ENCODE data around the gene VAT1L.

Gene VAT1L

DNA sequence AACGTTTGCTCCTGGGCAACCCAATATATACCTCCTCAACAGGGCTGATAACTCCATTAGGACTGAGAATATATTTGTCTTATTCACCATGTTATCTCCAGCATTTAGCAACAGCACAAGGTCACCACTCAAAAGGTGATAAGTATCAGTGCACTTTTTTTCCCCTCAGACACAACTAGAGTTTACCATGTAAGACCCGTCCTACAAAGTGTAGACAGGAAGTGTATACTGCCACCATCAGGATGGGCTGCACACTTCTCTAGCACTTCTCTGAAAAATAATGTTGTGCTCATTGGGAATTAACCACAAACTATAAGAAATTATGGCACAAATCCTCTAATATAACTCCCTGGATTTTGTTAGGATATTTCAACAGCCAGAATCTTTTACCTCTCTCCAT lies 5.7 kb upstream of the VAT1L start:
- DNase-seq (ENCODE audit: low spot score): no peak

DNA sequence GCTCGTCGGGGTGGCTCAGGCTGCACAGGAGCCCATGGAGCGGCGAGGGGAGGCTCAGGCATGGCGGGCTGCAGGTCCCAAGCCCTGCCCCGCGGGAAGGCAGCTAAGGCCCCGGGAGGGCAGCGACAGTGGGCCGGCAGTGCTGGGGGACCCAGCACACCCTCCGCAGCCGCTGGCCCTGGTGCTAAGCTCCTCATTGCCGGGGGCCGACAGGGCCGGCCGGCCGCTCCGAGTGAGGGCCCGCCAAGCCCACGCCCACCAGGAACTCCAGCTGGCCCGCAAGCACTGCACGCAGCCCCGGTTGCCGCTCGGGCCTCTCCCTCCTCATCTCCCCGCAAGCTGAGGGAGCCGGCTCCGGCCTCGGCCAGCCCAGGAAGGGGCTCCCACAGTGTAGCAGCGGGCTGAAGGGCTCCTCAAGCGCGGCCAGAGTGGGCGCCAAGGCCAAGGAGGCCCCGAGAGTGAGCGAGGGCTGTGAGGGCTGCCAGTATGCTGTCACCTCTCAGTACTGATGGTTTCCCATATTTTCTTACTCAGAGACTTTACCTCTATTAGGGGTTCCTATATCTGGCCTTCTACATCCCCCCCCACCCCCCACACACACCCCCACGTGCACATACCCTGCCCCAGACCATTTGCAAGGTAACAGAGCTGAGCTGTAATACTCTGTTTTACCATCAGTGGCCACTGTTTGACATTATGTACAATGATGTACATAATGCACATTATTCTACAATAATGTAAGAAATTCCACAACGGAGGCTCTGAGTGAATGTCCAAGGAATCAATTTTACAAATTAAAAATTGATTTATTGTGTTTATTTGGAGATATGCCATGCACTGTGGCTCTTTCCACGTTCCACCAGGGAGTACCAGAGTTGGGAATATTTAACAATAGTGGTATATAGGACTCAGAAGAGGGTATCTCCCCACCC lies 3.7 kb upstream of the VAT1L start:
- no peak for DNase-seq (ENCODE audit: low spot score)

DNA sequence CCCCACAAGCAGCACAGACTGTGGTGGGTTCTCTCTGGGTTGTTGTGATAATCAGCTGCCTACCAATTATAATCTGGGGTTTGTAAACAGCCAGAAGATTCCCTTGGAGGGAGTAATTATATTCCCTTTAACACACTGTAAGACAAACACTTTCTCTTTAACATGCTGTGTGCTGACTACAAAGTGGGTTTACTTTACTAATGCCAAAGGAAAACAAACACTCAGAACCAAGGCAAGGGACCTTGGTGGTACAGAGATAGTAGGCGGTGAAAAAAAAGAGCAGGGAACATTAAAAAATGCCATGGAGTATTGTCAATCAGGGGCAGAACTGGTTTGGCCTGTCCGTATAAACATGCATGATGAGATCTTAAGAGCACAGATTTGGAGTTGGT lies 3.0 kb upstream of the VAT1L start:
- DNase-seq (ENCODE audit: low spot score): no peak

DNA sequence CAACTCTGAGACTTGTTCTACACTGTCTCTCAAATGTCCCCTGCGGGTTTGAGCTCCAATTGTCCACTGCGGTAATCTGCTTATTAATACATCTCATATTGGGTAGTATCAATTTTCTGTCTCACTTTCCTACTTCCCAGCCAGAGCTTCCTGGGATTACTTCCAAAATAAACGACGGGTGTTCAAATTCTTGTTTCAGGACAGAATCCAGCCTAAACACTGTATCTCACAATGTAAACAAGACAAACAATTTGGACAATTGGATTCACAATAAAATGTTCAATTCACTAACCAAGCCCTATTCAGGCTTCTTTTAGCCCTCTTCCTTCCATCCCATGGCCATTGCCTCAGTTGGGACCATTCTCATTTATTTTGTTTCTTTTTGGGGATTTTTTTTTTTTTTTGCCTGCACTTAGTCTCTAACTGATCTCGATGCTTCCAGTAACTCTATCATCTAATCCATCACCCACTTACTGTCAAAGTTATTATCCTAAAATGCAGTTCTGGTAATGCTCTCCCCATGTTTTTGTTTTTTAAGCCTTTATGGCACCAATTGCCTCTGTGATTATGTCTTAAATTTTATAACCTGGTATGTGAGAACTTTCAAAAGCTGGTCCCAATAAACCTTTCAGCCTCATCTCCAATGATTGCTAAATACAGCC lies 2.0 kb upstream of the VAT1L start:
- no peak for DNase-seq (ENCODE audit: low spot score)

DNA sequence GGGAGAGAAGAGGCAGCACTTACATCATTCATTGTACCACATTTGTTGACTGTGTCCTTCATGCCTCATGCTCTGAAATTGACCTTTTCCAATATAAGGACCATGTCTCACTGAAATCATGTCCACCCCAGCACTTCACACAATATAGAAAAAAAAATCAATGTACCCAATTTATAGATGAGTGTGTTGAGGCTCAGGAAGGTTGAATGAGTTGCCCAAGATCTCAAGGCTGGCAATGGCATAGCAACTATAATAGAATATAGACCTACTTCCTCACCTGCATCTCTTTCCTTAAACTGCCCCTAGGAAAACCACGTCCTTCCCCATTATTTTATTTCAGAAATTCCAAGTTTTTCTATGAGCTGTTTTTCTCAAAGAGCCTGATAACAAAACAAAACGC lies 912 bp upstream of the VAT1L start:
- DNase-seq (ENCODE audit: low spot score): no peak

DNA sequence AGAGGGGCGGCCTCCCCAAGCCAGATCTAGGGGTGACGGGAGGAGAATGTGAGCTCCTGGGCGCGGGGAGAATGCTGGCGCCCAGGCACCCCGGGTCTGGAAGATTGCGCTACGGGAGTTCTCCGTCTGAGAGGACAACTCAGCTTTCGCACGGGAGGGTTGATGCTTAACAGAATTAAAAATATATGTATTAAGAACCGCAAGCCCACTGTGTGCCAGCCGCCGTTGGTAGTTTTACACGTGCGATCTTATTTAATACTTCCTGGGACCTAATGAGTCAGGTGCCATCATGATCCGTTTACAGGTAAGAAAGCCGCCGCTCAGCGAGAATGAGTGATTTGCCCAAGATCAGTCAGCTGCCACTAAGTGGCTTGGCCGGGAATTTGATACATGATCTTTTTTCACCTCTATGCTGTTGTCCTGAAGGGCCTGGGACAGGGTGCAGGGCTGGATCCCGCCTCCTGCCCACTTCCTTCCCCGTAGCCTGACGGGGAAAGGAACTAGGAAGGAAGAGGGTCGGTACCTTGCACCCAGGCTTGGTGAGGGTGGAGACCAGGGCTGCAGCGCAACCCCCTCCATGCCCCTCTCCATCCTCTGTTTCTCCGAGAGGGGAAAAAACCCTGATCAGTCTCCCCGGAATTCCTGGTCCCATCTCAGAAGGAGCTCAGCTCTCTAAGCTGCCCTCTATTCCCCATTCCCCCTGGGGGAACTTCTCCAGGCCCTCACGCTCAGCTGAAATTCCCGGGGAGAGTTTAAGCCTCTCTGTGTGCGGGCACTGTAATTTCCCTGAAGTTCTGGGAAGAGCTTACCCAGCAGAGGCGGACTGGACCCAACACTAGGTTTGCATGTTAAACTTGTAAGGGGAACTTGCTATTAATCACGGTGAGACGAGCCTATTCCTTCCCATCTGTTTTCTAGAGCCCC lies 983 bp downstream of the VAT1L start:
- DNase-seq (ENCODE audit: low spot score): no peak

DNA sequence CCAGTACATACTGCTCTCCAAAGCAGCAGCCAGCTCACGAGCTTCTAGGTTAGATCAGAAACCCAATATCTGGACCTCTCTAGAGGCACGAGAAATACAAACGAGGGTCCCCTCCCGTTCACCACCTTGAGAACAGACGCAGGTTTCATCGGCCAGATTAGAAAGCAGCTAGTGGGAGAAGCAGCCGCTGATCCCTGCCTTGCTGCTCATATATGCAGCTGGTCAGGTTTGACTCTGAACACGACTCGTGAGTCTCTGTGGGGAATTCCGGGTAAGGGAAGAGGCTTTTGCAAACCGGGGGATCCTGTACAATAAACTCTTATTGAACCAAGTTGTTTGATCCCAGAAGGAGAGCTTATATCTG lies 1.6 kb downstream of the VAT1L start:
- DNase-seq (ENCODE audit: low spot score): no peak

DNA sequence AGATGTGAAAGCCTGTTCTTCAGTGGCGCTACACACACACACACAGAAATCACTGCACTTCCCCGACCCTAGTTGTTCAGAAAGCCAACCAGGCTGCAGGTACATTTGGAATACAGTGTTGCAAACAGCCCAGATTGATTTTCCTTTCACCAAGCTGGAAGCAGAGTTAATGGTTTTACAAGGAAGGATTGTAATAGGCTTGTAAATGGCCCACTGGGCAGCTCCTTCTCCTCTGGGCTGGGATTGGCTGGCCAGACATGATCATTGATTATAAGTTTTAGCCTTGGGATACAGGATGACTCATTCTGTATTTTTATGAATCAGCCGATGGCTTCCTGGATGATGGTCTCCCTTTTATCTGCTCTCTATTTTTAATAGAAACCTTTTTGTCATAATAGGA lies 2.5 kb downstream of the VAT1L start:
- DNase-seq (ENCODE audit: low spot score): no peak

DNA sequence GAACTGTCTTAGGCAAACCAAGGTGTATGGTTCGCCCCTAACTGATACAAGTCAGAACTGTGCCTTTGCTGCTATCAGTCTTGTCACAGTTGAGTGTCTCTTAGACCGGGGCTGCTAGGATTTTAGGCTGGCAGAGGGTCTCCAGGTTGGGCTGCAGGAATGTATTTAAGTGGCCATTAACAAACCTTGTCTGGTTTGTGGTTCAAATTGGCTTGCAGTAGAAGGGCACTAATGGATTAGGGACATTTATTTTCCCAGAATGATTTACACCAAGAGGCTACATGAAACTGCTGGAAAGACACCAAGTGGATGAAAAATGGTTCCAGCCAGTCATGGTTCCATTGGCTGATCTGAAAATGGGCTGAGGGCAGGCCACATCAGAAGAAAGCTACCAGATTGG lies 5.1 kb downstream of the VAT1L start:
- no peak for DNase-seq (ENCODE audit: low spot score)

DNA sequence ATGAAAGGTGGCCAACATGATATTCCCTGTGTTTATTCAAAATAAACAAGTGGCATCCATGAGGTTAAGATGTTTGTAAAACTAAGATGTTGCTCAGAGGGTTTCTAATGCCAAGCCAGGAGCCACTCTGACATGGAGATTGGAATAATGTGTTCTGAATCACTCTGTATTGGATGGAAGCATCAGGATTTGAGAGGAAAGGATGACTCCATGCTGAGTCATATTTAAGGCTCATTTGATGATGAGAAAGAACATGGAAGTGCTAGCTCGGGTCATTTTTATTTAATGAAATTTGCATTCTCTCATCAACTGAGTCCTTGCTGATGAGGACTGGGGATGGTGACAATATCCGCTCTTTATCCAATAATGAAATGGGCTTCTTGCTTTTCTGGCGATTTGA lies 6.2 kb downstream of the VAT1L start:
- no peak for DNase-seq (ENCODE audit: low spot score)

DNA sequence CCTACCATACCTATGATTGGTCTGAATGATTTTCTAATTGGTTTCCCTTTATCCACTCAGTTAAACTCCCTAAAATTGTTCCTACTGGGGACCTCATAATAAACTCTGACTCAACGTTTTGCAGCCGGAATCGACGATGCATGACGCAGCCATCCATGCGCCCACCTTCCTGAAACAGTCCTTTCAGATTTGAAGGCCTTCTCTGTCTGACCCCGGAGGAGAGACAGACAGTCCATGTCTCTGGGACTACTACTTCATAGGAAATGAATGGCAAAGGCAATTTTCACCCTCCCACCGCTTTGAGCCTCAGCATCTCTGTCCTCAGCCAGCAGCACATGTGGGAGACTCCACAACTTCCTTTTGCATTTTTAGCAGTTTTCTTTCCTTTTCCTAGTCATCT lies 13.5 kb downstream of the VAT1L start:
- DNase-seq (ENCODE audit: low spot score): no peak

DNA sequence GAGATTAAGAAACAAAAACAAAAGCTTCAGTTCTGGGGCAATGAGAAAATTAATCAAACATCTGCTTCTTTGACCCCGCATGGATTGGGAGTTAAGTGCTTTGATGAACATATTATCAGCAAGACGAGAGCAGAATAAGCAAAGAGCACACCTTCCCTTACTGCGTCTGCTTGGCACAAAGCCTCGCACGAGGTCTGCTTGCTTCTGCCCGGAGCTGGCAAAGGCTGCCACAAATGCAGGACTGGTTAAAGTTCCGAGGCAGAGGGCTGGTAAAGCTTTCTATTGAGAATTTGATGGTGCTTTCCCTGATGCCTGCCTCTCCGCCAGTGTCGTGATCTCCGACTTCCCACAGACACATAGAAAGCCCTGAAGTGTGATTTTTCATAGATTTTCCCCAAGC lies 17.0 kb downstream of the VAT1L start:
- no peak for DNase-seq (ENCODE audit: low spot score)

DNA sequence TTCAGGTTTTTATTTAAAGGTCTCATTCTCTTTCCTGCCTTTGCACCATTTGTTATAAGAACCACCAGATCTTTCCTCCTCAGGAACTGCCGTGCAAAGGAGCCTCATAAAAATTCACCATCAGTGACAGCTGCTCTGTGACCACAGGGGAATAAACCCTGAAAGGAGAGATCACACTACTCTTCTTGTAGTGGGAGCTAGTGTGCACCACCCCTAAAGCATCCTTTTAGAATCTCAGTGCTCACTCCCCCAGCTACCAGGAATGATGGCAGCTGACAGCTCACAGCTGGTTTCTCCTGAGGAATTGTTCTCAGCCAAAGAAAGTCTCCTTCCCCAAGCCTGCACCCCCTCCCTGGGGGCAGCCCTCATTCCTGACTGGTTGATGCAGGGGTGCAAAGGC lies 18.7 kb downstream of the VAT1L start:
- DNase-seq (ENCODE audit: low spot score): no peak

DNA sequence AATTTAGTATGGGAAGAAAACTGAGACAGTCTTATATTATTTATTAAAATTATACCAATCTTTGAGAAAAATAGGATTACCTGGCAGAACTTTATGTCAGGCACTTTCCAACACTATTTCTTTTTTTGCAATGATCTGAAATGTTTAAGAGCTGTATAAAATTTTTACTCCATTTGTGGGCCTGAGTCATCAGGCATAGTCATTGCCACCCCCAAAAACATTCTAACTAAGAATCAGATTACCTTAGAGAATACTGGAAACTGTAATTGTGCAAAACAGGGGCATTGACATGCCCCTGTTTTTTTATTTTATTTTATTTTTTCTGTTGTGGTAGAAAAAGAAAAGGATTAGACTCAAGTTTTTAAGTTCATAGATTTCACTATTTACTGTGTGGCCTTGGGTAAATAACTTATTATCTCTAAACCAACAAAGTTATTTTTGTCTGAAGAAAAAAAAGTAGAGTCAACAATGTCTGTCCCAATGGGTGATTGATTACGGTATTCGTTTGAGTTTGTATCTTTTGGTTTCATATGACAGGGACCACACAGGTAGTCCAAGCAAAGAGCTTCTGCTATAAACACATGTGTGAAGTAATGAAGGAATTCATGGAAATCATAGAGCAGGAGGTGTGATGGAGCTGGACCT lies 24.6 kb downstream of the VAT1L start:
- no peak for DNase-seq (ENCODE audit: low spot score)

DNA sequence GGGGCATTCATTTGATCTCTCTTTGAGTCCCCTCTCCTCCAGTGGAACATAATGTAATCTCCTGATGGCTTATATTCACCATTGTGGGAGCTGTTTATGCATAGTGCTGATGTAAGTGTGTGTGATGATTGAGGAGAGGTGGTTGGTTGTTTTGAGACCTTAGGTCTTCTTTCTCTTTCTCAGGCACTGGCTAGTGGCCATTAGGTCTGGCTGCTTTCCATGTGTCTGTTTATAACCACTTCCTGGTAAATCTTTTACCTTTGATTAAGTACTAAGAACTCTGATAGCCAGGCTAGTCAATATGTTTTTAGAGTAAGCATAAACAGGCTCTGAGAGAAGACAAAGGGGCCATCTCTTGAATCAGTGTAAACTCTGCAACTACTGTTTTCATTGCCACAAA lies 27.9 kb downstream of the VAT1L start:
- no peak for DNase-seq (ENCODE audit: low spot score)

DNA sequence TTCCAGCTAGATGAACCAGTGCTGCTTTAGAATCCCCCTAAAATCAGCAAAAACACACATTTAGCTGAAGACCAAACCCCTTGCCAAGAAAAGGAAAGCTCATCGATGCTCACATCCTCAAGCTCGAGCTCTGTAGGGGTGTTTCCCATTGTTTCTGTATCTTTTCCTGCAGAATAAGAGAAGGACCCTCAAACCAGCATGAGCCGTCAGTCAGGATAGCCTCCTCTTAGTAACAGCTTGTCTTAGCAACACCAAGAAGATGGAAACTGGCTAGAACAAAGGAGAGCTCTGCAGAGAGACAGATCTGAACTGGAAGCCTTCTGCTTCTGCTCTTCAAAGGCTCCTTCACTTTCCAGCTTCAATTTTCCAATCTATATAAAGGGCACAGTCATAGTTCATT lies 32.0 kb downstream of the VAT1L start:
- no peak for DNase-seq (ENCODE audit: low spot score)

DNA sequence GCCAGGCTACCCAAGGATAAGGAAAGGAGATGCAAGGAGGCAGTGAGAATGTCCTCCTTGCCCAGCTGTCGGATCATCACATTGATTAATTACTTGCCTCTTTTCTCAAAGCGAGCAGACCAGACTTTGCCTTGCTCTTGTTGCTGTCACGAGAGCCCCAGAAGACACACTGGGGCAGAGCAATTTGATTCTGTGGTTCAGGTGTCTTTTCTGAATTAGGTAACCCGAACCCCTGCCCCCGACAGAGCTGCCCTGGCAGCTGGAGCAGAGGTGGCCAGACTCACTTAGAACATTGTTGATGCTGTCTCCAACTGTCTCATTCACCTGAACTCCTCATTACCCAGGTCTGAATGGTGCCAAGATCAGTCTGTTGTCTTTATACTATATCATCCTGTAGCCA lies 34.3 kb downstream of the VAT1L start:
- no peak for DNase-seq (ENCODE audit: low spot score)

DNA sequence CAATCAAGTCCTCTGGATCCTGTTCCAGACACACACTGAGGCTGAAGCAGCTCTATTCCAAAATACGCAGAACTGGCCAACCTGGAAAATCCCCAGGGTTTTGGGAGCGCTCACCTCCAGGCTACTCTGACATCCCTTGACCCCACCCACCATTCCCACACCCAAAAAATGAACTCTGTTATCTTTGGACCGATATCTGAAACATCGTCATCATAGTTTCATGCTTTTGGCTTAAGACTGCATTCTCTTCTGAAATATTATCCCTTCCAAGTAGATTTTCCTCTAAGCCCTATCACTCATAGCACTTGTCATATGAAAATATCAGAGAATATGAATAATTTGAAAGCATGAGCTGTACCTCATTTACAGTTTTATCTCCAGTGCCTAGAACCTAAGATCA lies 34.7 kb downstream of the VAT1L start:
- DNase-seq (ENCODE audit: low spot score): no peak

DNA sequence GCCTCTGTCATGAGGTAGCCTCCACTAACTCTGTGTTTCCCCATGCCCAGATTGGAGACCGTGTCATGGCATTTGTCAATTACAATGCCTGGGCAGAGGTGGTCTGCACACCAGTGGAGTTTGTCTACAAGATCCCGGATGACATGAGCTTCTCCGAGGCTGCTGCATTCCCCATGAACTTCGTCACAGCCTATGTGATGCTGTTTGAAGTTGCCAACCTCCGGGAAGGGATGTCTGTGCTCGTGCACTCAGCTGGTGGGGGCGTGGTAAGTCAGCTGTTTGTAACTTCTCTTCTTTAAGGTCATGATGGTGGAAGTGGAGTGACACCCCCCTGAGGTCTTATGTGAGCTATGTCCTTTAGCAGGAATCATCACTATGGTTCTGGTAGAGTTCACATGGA lies 36.8 kb downstream of the VAT1L start:
- no peak for DNase-seq (ENCODE audit: low spot score)

DNA sequence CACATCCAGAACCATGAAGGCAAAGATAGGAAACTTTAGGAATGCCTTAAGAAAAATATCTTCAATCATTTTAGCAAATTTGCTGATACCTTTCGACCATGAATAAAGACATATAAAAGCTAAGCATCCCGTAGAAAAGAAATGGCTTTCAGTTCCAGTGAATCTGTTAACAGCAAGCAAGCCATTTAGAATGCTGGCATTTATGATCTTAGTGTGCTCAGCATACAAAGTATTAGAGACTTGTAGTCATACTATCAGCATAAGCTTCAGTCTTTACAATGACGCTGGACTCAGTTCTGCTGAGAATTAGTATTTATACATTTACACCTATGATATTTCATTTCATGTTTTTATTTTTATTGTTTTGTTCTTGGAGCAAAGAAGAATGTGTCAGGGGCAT lies 38.7 kb downstream of the VAT1L start:
- no peak for DNase-seq (ENCODE audit: low spot score)

DNA sequence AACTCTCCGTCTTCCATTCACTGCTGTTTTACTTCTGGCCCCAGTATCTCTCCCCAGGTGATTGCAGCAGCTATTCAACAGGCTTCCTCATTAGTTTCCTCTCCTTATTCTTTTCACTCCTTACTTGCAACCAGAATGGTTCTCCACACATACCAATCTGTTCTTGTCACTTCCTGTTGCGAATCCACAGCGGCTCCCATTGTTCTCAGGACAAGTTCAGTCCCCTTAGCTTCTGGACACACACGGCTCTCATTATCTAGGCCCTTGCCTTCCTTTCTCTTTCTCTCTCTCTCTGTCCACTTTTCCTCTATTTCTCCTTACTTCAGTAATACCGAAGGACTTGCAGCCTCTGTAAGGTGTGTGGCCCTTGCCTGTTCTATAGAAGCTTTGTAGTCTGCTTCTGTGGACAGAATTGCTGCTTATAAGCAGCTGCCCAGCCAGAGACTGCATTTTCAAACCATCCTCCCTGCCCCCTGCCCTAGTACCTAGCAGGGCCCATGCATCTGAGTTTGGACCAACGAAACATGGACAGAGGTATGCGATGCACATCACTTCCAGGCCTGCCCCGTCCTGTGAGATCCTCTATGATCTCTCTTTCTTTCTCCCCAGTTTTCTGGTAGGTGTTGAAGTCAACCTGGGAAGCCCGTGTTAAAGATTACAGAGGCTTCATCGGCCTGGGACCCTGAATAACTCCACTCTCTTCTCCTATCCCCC lies 45.7 kb downstream of the VAT1L start:
- no peak for DNase-seq (ENCODE audit: low spot score)
